Chondrocyte (in vitro differentiated cells): ENCODE data around the gene SET. TPM values are rescaled to one million over a fixed set of nuclear protein-coding genes. Genes with fewer than 3 reads are reported as not detected.

Experiments used
- DNase-seq: peaks from one replicate; pipeline ENCODE4 v3.0.0; 2021; ENCODE audit warnings: mixed read lengths, low spot score
- H3K27ac Mint-ChIP-seq: one replicate; pipeline ENCODE4 v1.8.0; 2021; ENCODE audit warnings: mild to moderate bottlenecking, moderate library complexity, mixed read lengths; ENCODE audit not compliant: unreplicated experiment
- H3K27me3 Mint-ChIP-seq: 2 replicates; pipeline ENCODE4 v1.8.0; 2021; ENCODE audit warnings: low read depth, mixed read lengths
- H3K36me3 Mint-ChIP-seq: 2 replicates; pipeline ENCODE4 v1.8.0; 2021; ENCODE audit warnings: low read depth, mixed read lengths
- H3K4me1 Mint-ChIP-seq: 2 replicates; pipeline ENCODE4 v1.8.0; 2021; ENCODE audit warnings: low read depth, mild to moderate bottlenecking, mixed read lengths
- H3K4me3 Mint-ChIP-seq: one replicate; pipeline ENCODE4 v1.8.0; 2021; ENCODE audit warnings: mild to moderate bottlenecking, moderate library complexity, mixed read lengths; ENCODE audit not compliant: unreplicated experiment
- H3K9me3 Mint-ChIP-seq: 2 replicates; pipeline ENCODE4 v1.8.0; 2021; ENCODE audit warnings: low read depth, mixed read lengths
- CTCF ChIP-seq: fragments of 200-600 bp; sonication (generic); IDR thresholded peaks from 2 replicates; pipeline ENCODE4 v1.5.0; 2021; ENCODE audit warnings: antibody characterized with exemption, mild to moderate bottlenecking, moderate library complexity
- total RNA-seq: library from RNA; stranded (reverse); gene quantifications from 3 replicates; pipeline ENCODE4 v1.2.1, GENCODE V29; 2021

The SET gene
- total RNA-seq, 1 donor from 2014 or later = 235 TPM

GRCh38 chr9:128651798-128652197 lies 37.2 kb upstream of the SET start:
- H3K4me1 Mint-ChIP-seq = peaks cover 14% of the 10 kb centered on the region
- no peak overlapping the region for H3K27ac Mint-ChIP-seq
- no peak for DNase-seq
- H3K27me3 Mint-ChIP-seq = no peaks in the 10 kb centered on the region
- no peak overlapping the region for H3K4me3 Mint-ChIP-seq
- TF ChIP-seq CTCF = no peak
- H3K36me3 Mint-ChIP-seq = no peaks in the 10 kb centered on the region
- no peaks in the 10 kb centered on the region for H3K9me3 Mint-ChIP-seq

- Mint-ChIP-seq H3K27me3 (no peaks in the 10 kb centered on the region), H3K9me3 (no peaks in the 10 kb centered on the region), H3K4me3 (no peak overlapping the region), H3K27ac (no peak overlapping the region), H3K36me3 (no peaks in the 10 kb centered on the region), H3K4me1 (peaks cover 17% of the 10 kb centered on the region)
- no peak for TF ChIP-seq CTCF
- DNase-seq = no peak
Measured at GRCh38 chr9:128653908-128654307, 35.1 kb upstream of the SET start.

GRCh38 chr9:128654481-128654880 lies 34.5 kb upstream of the SET start:
- Mint-ChIP-seq H3K9me3 (no peaks in the 10 kb centered on the region), H3K4me1 (peaks cover 14% of the 10 kb centered on the region), H3K27me3 (no peaks in the 10 kb centered on the region), H3K36me3 (no peaks in the 10 kb centered on the region), H3K4me3 (no peak overlapping the region), H3K27ac (no peak overlapping the region)
- DNase-seq = no peak
- no peak for TF ChIP-seq CTCF

GRCh38 chr9:128656416-128657343 lies 32.3 kb upstream of the SET start, which contains the start of gene DYNC2I2:
Gene DYNC2I2, minus strand, starts transcription at chr9:128656847. Its CDS starts 121 bp downstream, at chr9:128656726.
- TF ChIP-seq CTCF = peak; percentile 7
- peak; percentile 98 for DNase-seq
- Mint-ChIP-seq H3K4me3 (peak within 1 kb of the TSS; percentile 87), H3K27me3 (no peaks in the 10 kb centered on the region), H3K27ac (peak within 1 kb of the TSS; percentile 100), H3K36me3 (no peaks in the 10 kb centered on the region), H3K4me1 (peaks cover 14% of the 10 kb centered on the region), H3K9me3 (no peaks in the 10 kb centered on the region)

GRCh38 chr9:128657344-128657704 lies 31.7 kb upstream of the SET start:
- no peaks in the 10 kb centered on the region for H3K36me3 Mint-ChIP-seq
- no peaks in the 10 kb centered on the region for H3K27me3 Mint-ChIP-seq
- peak overlapping the region; percentile 87 for H3K4me3 Mint-ChIP-seq
- no peaks in the 10 kb centered on the region for H3K9me3 Mint-ChIP-seq
- H3K27ac Mint-ChIP-seq = peak overlapping the region; percentile 100
- no peak for DNase-seq
- TF ChIP-seq CTCF = no peak
- peaks cover 14% of the 10 kb centered on the region for H3K4me1 Mint-ChIP-seq
